ENCODE data around the gene FAM228A.

DNA sequence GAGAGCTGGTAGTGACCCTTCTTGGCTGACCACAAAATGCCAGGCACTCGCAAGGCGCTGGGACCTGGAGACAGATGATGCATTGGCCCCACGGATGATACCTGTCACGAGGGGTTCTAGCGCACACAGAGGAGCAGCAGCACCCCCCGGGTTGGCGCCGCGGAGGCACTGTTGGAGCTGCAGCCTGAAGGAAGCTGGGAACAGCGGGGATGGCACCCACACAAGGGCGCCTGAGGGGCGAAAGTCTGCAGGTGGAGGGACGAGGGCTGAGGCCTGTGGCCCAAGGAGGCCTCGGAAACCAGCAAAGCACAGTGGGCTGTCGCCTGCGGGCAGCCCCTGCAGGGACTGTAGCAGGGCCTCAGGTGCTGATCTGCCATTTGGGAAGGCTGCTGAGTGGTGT is 33.6 kb downstream of the FAM228A start:
- TF ChIP-seq, protein P1, sequence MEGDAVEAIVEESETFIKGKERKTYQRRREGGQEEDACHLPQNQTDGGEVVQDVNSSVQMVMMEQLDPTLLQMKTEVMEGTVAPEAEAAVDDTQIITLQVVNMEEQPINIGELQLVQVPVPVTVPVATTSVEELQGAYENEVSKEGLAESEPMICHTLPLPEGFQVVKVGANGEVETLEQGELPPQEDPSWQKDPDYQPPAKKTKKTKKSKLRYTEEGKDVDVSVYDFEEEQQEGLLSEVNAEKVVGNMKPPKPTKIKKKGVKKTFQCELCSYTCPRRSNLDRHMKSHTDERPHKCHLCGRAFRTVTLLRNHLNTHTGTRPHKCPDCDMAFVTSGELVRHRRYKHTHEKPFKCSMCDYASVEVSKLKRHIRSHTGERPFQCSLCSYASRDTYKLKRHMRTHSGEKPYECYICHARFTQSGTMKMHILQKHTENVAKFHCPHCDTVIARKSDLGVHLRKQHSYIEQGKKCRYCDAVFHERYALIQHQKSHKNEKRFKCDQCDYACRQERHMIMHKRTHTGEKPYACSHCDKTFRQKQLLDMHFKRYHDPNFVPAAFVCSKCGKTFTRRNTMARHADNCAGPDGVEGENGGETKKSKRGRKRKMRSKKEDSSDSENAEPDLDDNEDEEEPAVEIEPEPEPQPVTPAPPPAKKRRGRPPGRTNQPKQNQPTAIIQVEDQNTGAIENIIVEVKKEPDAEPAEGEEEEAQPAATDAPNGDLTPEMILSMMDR (IDR thresholded peaks at IDR 0.05), result no peak
- no peak for TF ChIP-seq EZH2 (IDR thresholded peaks at IDR 0.05)
